CD8-positive, alpha-beta memory T cell (primary cell): ENCODE measurements around the gene ITGB3BP. TPM values are rescaled to one million over a fixed set of nuclear protein-coding genes. Genes with fewer than 3 reads are reported as not detected.

ENCODE experiments used
- CTCF ChIA-PET: fragments of 350-600 bp; sonication (Branson Sonifier 250); formaldehyde crosslinking; loops from one replicate; lab custom pipeline; 2021; ENCODE audit warnings: antibody characterized with exemption; lab: Charles Lee
- POLR2A ChIA-PET: fragments of 350-600 bp; sonication (Branson Sonifier 250); formaldehyde crosslinking; loops from one replicate; lab custom pipeline; 2021; ENCODE audit warnings: antibody characterized with exemption; lab: Charles Lee
- DNase-seq, 5 donors: peaks; one replicate each; pipeline versions ENCODE4 v3.0.0 to v3.0.0-alpha.2; 2020 to 2022; ENCODE audit warnings: mixed read lengths in 1 of 5
- H3K27ac ChIP-seq: one replicate; pipeline ENCODE4 v1.7.0; 2013; ENCODE audit warnings: low read depth, mild to moderate bottlenecking, low read length, moderate library complexity
- H3K27me3 ChIP-seq: 2 replicates; pipeline ENCODE4 v1.7.0; 2013; ENCODE audit warnings: low read length, mild to moderate bottlenecking; ENCODE audit not compliant: insufficient read depth, poor library complexity, severe bottlenecking
- H3K36me3 ChIP-seq: 2 replicates; pipeline ENCODE4 v1.7.0; 2013; ENCODE audit warnings: mild to moderate bottlenecking, low read length, moderate library complexity; ENCODE audit not compliant: insufficient read depth
- H3K4me1 ChIP-seq: 2 replicates; pipeline ENCODE4 v1.7.0; 2013; ENCODE audit warnings: mild to moderate bottlenecking, low read length, moderate library complexity; ENCODE audit not compliant: insufficient read depth
- H3K4me3 ChIP-seq: 2 replicates; pipeline ENCODE4 v1.7.0; 2013; ENCODE audit warnings: mild to moderate bottlenecking, low read length
- H3K9me3 ChIP-seq: 2 replicates; pipeline ENCODE4 v1.7.0; 2013; ENCODE audit warnings: mild to moderate bottlenecking, low read length
- H3K27ac Mint-ChIP-seq, 8 donors: one replicate each; pipeline ENCODE4 v1.8.0; 2020 to 2021; ENCODE audit warnings: mixed read lengths in 8 of 8, mild to moderate bottlenecking in 6 of 8, inconsistent platforms in 3 of 8, moderate library complexity in 3 of 8
- H3K27me3 Mint-ChIP-seq, 2 donors: one replicate each; pipeline ENCODE4 v1.8.0; 2020 to 2021; ENCODE audit warnings: mixed read lengths in 2 of 2, mild to moderate bottlenecking in 1 of 2, moderate library complexity in 1 of 2
- H3K36me3 Mint-ChIP-seq, 3 donors: one replicate each; pipeline ENCODE4 v1.8.0; 2020 to 2021; ENCODE audit warnings: mixed read lengths in 3 of 3, inconsistent platforms in 1 of 3, mild to moderate bottlenecking in 1 of 3
- H3K4me1 Mint-ChIP-seq, 3 donors: one replicate each; pipeline ENCODE4 v1.8.0; 2020 to 2021; ENCODE audit warnings: mixed read lengths in 3 of 3, inconsistent platforms in 1 of 3, mild to moderate bottlenecking in 1 of 3
- H3K4me3 Mint-ChIP-seq, 7 donors: one replicate each; pipeline ENCODE4 v1.8.0; 2020 to 2021; ENCODE audit warnings: mixed read lengths in 7 of 7, mild to moderate bottlenecking in 6 of 7, moderate library complexity in 4 of 7, inconsistent platforms in 2 of 7
- H3K9me3 Mint-ChIP-seq, 5 donors: one replicate each; pipeline ENCODE4 v1.8.0; 2020 to 2022; ENCODE audit warnings: mixed read lengths in 5 of 5, mild to moderate bottlenecking in 3 of 5, moderate library complexity in 2 of 5, inconsistent platforms in 1 of 5
- polyA plus RNA-seq: library from polyadenylated mRNA; unstranded; fragments of 300-500 nt; fragmentation: Illumina TruSeq; gene quantifications from one replicate; pipeline ENCODE4 v1.2.3, GENCODE V29; 2021
- total RNA-seq, 2 experiments: library from RNA; stranded (reverse); gene quantifications; one replicate each; pipeline ENCODE4 v1.2.3, GENCODE V29; 2021

Gene ITGB3BP
- total and polyA plus RNA-seq, 3 experiments from 2014 or later, result 25.0 to 49.0 (median 45.0) TPM

GRCh38 chr1:63414691-63415365 lies 108.2 kb downstream of the ITGB3BP start:
- H3K4me1 Mint-ChIP-seq, result no peaks in the 10 kb centered on the region
- H3K27ac ChIP-seq, result no peak overlapping the region
- no peak for DNase-seq
- H3K36me3 ChIP-seq, result no peaks in the 10 kb centered on the region
- H3K27me3 ChIP-seq, result no peaks in the 10 kb centered on the region
- H3K9me3 ChIP-seq, result no peaks in the 10 kb centered on the region
- CTCF ChIA-PET, result no interaction called here
- no peak overlapping the region for H3K4me3 ChIP-seq
- POLR2A ChIA-PET, result no interaction called here
- no peaks in the 10 kb centered on the region for H3K4me1 ChIP-seq
- no peaks in the 10 kb centered on the region for H3K27me3 Mint-ChIP-seq
- no peak overlapping the region for H3K27ac Mint-ChIP-seq
- H3K36me3 Mint-ChIP-seq, result peaks cover 32 to 57% (median 34%) of the 10 kb centered on the region in 3 donors
- H3K9me3 Mint-ChIP-seq, result no peaks in the 10 kb centered on the region
- H3K4me3 Mint-ChIP-seq, result no peak overlapping the region

GRCh38 chr1:63413394-63413793 lies 109.6 kb downstream of the ITGB3BP start:
- CTCF ChIA-PET, result no interaction called here
- DNase-seq, result no peak

GRCh38 chr1:63411066-63411465 lies 112.0 kb downstream of the ITGB3BP start:
- H3K36me3 Mint-ChIP-seq, result peaks cover 24 to 56% (median 30%) of the 10 kb centered on the region in 3 donors
- no peaks in the 10 kb centered on the region for H3K9me3 Mint-ChIP-seq
- Histone ChIP-seq H3K9me3 (no peaks in the 10 kb centered on the region), H3K27ac (no peak overlapping the region), H3K4me1 (no peaks in the 10 kb centered on the region), H3K36me3 (no peaks in the 10 kb centered on the region), H3K27me3 (no peaks in the 10 kb centered on the region), H3K4me3 (no peak overlapping the region)
- H3K27me3 Mint-ChIP-seq, result no peaks in the 10 kb centered on the region
- no peaks in the 10 kb centered on the region for H3K4me1 Mint-ChIP-seq
- H3K27ac Mint-ChIP-seq, result no peak overlapping the region
- ChIA-PET CTCF (no interaction called here), POLR2A (no interaction called here)
- DNase-seq, result no peak
- H3K4me3 Mint-ChIP-seq, result no peak overlapping the region

More at GRCh38 chr1:63413394-63413793, 109.6 kb downstream of the ITGB3BP start:
- H3K4me1 ChIP-seq, result no peaks in the 10 kb centered on the region
- Mint-ChIP-seq H3K36me3 (peaks cover 30 to 59% (median 32%) of the 10 kb centered on the region in 3 donors), H3K27me3 (no peaks in the 10 kb centered on the region), H3K27ac (no peak overlapping the region), H3K9me3 (no peaks in the 10 kb centered on the region), H3K4me3 (no peak overlapping the region), H3K4me1 (no peaks in the 10 kb centered on the region)
- H3K27me3 ChIP-seq, result no peaks in the 10 kb centered on the region
- no peak overlapping the region for H3K4me3 ChIP-seq
- H3K27ac ChIP-seq, result no peak overlapping the region
- no peaks in the 10 kb centered on the region for H3K36me3 ChIP-seq
- H3K9me3 ChIP-seq, result no peaks in the 10 kb centered on the region
- POLR2A ChIA-PET, result no interaction called here

- peaks cover 0 to 3% (median 0%) of the 10 kb centered on the region in 3 donors for H3K4me1 Mint-ChIP-seq
These were observed 114.7 kb downstream of the ITGB3BP start for GRCh38 chr1:63408331-63408730.

GRCh38 chr1:63407002-63407401 lies 116.0 kb downstream of the ITGB3BP start:
- H3K4me1 Mint-ChIP-seq, result peaks cover 0 to 3% (median 0%) of the 10 kb centered on the region in 3 donors
- Histone ChIP-seq H3K27me3 (no peaks in the 10 kb centered on the region), H3K4me1 (no peaks in the 10 kb centered on the region), H3K9me3 (no peaks in the 10 kb centered on the region), H3K4me3 (no peak overlapping the region), H3K27ac (no peak overlapping the region), H3K36me3 (no peaks in the 10 kb centered on the region)
- no peak overlapping the region for H3K27ac Mint-ChIP-seq
- H3K9me3 Mint-ChIP-seq, result no peaks in the 10 kb centered on the region
- no peak overlapping the region for H3K4me3 Mint-ChIP-seq
- H3K27me3 Mint-ChIP-seq, result no peaks in the 10 kb centered on the region
- H3K36me3 Mint-ChIP-seq, result peaks cover 24 to 58% (median 31%) of the 10 kb centered on the region in 3 donors
- DNase-seq, result no peak
- CTCF ChIA-PET, result no interaction called here
- POLR2A ChIA-PET, result no interaction called here

More at GRCh38 chr1:63408331-63408730, 114.7 kb downstream of the ITGB3BP start:
- Mint-ChIP-seq H3K9me3 (no peaks in the 10 kb centered on the region), H3K27me3 (no peaks in the 10 kb centered on the region), H3K27ac (no peak overlapping the region), H3K36me3 (peaks cover 25 to 61% (median 36%) of the 10 kb centered on the region in 3 donors), H3K4me3 (no peak overlapping the region)
- H3K4me3 ChIP-seq, result no peak overlapping the region
- CTCF ChIA-PET, result no interaction called here
- POLR2A ChIA-PET, result no interaction called here
- H3K27me3 ChIP-seq, result no peaks in the 10 kb centered on the region
- no peaks in the 10 kb centered on the region for H3K4me1 ChIP-seq
- H3K9me3 ChIP-seq, result no peaks in the 10 kb centered on the region
- no peaks in the 10 kb centered on the region for H3K36me3 ChIP-seq
- no peak overlapping the region for H3K27ac ChIP-seq
- DNase-seq, result no peak

- Mint-ChIP-seq H3K9me3 (no peaks in the 10 kb centered on the region), H3K36me3 (peaks cover 18 to 54% (median 28%) of the 10 kb centered on the region in 3 donors), H3K4me1 (peaks cover 0 to 3% (median 0%) of the 10 kb centered on the region in 3 donors), H3K27ac (no peak overlapping the region), H3K4me3 (no peak overlapping the region), H3K27me3 (no peaks in the 10 kb centered on the region)
- Histone ChIP-seq H3K36me3 (no peaks in the 10 kb centered on the region), H3K4me3 (no peak overlapping the region), H3K27ac (no peak overlapping the region), H3K4me1 (no peaks in the 10 kb centered on the region), H3K9me3 (no peaks in the 10 kb centered on the region), H3K27me3 (no peaks in the 10 kb centered on the region)
- ChIA-PET CTCF (no interaction called here), POLR2A (no interaction called here)
- DNase-seq, result no peak
These were observed 117.0 kb downstream of the ITGB3BP start for GRCh38 chr1:63405987-63406386.

GRCh38 chr1:63405021-63405420 lies 118.0 kb downstream of the ITGB3BP start:
- Histone ChIP-seq H3K4me1 (no peaks in the 10 kb centered on the region), H3K4me3 (no peak overlapping the region), H3K36me3 (no peaks in the 10 kb centered on the region), H3K27me3 (no peaks in the 10 kb centered on the region), H3K27ac (no peak overlapping the region), H3K9me3 (no peaks in the 10 kb centered on the region)
- H3K27me3 Mint-ChIP-seq, result no peaks in the 10 kb centered on the region
- CTCF ChIA-PET, result interaction anchor here (1.2 kb wide), 1 partner anchor 17 kb away, joined by 3 read pairs; no protein-coding TSS in a partner anchor
- H3K4me1 Mint-ChIP-seq, result peaks cover 0 to 3% (median 0%) of the 10 kb centered on the region in 3 donors
- H3K4me3 Mint-ChIP-seq, result no peak overlapping the region
- POLR2A ChIA-PET, result no interaction called here
- no peaks in the 10 kb centered on the region for H3K9me3 Mint-ChIP-seq
- DNase-seq, result no peak
- H3K27ac Mint-ChIP-seq, result peak overlapping the region in 1 of 8 donors; percentile 64
- peaks cover 18 to 60% (median 27%) of the 10 kb centered on the region in 3 donors for H3K36me3 Mint-ChIP-seq

GRCh38 chr1:63403386-63403785 lies 119.6 kb downstream of the ITGB3BP start:
- Mint-ChIP-seq H3K27ac (peak overlapping the region in 1 of 8 donors; percentile 32), H3K9me3 (no peaks in the 10 kb centered on the region), H3K4me3 (no peak overlapping the region), H3K4me1 (peaks cover 0 to 3% (median 0%) of the 10 kb centered on the region in 3 donors), H3K36me3 (peaks cover 14 to 64% (median 26%) of the 10 kb centered on the region in 3 donors), H3K27me3 (no peaks in the 10 kb centered on the region)
- Histone ChIP-seq H3K4me1 (no peaks in the 10 kb centered on the region), H3K4me3 (no peak overlapping the region), H3K27ac (no peak overlapping the region), H3K36me3 (no peaks in the 10 kb centered on the region), H3K9me3 (no peaks in the 10 kb centered on the region), H3K27me3 (no peaks in the 10 kb centered on the region)
- ChIA-PET CTCF (no interaction called here), POLR2A (no interaction called here)
- DNase-seq, result no peak
